AG09309 (cell line): ENCODE measurements around the gene RTN4RL1.

ENCODE experiments used
- DNase-seq: peaks from one replicate; pipeline ENCODE4 v3.0.0-alpha.2; 2010; ENCODE audit warnings: low read depth
- H3K4me3 ChIP-seq: 2 replicates; pipeline ENCODE4 v1.5.1; 2011; ENCODE audit warnings: mild to moderate bottlenecking, low read depth, low read length, moderate library complexity; ENCODE audit not compliant: control insufficient read depth
- TF ChIP-seq, protein P1 (sequence below): IDR thresholded peaks from 2 replicates; pipeline ENCODE4 v1.5.1; 2011; ENCODE audit warnings: mild to moderate bottlenecking, low read depth, low read length, inconsistent platforms; ENCODE audit not compliant: insufficient read depth, control insufficient read depth; ENCODE audit errors: missing control alignments

The RTN4RL1 gene

DNA sequence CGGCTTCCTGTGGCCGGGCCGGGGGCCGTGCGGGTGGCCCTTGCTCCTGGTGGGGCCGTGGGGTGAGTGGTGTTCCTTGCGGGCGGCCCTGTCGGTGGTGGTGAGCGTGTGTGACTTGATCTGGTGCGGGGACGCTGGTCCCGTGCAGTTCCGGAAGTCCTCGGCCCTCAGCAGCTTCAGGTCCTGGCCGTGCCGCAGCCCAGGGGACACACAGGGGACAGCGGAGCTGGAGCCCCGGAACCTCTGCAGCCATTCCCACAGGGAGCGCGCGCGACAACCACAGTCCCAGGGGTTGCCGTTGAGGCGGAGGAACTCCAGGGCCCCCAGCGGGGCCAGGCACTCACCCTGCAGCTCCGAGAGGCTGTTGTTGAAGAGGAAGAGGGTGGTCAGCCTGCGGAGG lies 88.4 kb downstream of the RTN4RL1 start:
- no peak overlapping the region for H3K4me3 ChIP-seq
- TF ChIP-seq, protein P1, sequence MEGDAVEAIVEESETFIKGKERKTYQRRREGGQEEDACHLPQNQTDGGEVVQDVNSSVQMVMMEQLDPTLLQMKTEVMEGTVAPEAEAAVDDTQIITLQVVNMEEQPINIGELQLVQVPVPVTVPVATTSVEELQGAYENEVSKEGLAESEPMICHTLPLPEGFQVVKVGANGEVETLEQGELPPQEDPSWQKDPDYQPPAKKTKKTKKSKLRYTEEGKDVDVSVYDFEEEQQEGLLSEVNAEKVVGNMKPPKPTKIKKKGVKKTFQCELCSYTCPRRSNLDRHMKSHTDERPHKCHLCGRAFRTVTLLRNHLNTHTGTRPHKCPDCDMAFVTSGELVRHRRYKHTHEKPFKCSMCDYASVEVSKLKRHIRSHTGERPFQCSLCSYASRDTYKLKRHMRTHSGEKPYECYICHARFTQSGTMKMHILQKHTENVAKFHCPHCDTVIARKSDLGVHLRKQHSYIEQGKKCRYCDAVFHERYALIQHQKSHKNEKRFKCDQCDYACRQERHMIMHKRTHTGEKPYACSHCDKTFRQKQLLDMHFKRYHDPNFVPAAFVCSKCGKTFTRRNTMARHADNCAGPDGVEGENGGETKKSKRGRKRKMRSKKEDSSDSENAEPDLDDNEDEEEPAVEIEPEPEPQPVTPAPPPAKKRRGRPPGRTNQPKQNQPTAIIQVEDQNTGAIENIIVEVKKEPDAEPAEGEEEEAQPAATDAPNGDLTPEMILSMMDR = no peak
- DNase-seq = no peak

DNA sequence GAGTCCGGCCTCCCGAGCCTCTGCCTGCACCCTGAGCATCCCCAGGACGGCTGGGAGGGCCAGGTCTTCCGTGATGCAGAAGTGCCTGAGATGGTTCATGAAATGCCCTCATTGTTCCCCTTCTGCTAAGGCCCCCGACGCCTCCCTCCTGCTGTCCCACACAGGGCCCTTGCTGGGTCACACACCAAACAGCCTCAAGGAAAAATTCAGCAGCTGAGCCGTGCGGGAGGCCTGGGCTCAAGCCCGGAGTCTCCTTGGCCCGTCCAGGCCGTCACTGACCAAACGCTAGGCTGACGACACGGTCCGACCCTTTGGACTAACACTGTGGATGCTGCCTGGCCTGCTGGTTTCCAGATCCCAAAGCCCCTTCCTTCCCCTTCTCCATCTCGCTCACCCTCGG lies 90.2 kb downstream of the RTN4RL1 start:
- TF ChIP-seq, protein P1 = no peak
- H3K4me3 ChIP-seq = no peak overlapping the region
- DNase-seq = no peak

DNA sequence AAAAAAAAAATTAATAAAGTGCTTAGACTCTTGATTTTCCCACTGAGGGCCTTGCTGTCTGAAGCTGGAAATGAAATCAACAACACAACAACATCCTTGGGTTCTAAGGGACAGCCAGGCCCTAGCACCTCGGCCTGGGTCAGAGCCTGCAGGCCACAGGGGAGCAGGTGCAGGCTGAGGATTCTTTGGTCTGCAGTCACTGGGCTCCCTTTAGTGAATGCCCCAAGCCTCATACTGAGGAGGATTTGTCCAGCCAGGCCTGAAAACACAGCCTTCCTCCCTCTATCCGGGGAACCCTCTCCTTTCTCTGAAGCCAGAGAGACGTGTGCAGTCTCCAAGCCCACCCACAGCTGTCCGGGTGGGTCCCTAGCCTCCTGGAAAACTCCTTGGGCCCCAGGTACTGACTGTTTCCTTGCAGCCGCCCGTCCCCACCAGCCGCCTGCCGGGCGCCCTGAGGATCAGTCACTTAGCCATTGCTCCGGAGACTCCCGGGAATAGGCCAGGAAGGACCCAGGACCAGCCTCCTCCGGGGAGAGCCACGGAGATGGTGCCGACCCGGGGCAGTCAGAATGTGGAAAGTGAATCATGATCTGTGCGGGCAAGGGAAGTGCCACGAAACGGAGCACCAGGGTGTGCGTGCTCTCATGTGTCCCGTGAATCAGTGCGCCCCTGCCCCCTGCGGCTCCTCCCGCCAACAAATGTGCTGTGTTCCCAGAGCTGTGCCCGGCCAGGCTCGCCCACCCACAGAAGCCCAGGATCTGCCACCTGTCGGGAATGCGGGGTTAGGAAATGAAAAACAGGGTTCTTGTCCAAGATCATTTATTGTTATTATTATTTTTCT lies 91.0 kb downstream of the RTN4RL1 start:
- DNase-seq = no peak
- H3K4me3 ChIP-seq = no peak overlapping the region
- TF ChIP-seq, protein P1 = no peak

DNA sequence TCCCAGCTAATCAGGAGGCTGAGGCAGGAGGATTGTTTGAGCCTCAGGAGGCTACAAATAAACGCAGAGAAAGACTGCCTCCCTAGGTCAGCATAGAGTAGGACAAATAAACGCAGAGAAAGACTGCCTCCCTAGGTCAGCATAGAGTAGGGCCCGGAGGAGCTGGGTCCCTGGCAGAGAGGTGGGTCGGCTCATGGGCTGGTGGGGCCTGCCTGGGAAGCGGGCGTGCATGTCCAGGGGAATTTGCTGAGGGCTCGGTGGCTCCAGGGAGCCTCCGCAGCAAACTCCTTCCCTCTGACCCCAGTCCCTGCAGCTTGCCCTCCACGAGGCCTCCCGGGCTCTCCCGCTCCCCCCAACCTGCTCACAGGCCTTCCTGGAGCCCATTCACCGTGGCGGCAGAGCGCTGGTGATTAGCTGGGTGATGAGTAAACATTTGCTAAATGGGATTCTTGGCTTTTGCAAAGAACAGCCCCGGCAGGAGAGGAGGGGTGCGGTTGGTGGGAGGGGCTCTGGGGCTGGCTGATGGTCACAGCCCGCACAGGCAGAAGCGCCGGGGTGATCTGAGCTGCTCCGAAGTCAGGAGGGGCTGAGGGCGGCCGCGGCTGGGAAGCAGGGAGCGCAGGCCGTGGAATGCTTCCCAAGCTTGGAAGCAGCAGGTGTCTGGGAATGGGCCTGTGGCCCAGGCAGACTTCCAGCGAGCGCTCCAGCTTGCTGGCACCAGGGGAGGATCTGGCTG lies 93.1 kb downstream of the RTN4RL1 start:
- DNase-seq = no peak
- H3K4me3 ChIP-seq = no peak overlapping the region
- TF ChIP-seq, protein P1 = no peak

DNA sequence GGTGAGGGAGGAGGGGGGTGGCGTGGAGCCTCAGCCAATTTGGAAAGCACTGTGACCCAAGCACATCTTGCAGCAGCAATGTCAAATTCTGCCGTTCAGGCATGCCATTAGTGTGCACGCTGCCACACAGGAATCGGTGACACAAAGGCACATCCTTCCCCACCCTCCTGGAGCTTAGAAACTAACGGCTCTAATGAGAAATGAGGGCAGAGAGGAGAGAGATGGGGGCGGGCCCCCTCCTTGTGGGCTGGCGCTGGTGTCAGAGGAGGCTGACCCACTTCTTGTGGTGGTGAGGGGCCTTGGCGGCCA lies 94.8 kb downstream of the RTN4RL1 start:
- no peak overlapping the region for H3K4me3 ChIP-seq
- DNase-seq = no peak
- TF ChIP-seq, protein P1 = no peak

DNA sequence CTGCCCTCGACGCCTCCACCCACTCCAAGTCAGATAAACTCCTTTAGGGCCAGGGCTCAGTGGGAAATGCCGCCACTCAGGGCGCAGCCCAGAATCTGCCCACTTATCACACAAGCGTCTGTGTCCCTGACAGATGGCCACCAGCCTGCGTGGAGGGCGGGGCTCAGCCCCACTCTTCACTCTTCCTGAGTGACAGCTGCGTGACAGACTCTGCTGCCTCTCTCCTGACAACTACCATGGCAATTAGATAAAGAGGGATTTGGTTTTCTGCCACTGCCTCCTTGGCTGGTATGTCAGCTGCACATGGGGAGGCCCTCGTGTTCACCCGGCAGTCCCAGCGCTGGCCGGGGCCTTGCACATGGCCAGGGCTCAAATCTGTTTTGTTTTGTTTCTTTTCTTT lies 96.2 kb downstream of the RTN4RL1 start:
- TF ChIP-seq, protein P1 = no peak
- H3K4me3 ChIP-seq = no peak overlapping the region
- no peak for DNase-seq
